Measurements from ENCODE around the gene TIMD4. TPM values are rescaled to one million over a fixed set of nuclear protein-coding genes. Genes with fewer than 3 reads are reported as not detected.

TIMD4 gene
- total and polyA plus RNA-seq, 2 donors (not counting 1 experiment from before 2014, with no cell fraction given) = 0.07 TPM; not detected in 1

DNA sequence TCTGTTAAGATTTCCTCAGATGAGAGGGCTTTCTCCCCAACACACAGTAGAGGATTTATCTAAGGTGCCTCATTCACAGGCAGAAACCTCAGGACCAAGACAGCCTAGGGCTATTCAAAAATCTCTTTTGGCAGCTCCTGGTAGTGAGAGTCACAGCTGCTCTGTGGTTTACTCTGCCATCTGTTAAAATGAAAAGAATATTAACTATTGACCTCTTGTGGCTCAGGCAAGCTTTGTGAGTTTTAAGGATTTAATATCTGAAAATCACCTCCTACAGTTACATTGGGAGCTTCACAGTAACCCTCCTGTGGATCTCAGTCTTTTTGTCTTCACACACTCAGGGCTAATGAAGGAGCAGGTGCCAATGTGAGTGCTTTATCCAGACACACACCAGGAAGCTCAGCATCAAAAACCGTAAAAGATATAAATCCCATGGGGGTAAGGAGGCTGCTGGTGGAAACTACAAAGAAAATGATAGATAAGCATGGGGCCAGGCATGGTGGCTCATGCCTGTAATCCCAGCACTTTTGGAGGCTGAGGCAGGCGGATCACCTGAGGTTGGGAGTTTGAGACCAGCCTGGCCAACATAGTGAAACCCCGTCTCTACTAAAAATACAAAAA lies 83.3 kb downstream of the TIMD4 start:
- Histone ChIP-seq H3K9me3 (ENCODE audit: control extremely low read depth in 1 of 3, control insufficient read depth in 2 of 3, insufficient read depth in 1 of 3, low read length in 2 of 3) (no peaks in the 10 kb centered on the region), H4K20me1 (ENCODE audit: control insufficient read depth, insufficient read depth, low read length, poor library complexity, severe bottlenecking) (no peaks in the 10 kb centered on the region), H3K9ac (ENCODE audit: low read length) (no peak overlapping the region), H3K79me2 (ENCODE audit: control insufficient read depth, insufficient read depth, low read length) (no peaks in the 10 kb centered on the region), H3K27ac (ENCODE audit: low read length in 2 of 2) (no peak overlapping the region), H3K4me1 (ENCODE audit: control insufficient read depth in 2 of 2, insufficient read depth in 2 of 2, low read length in 2 of 2) (peaks cover 3% of the 10 kb centered on the region in 2 donors), H3K4me2 (replicated peaks; ENCODE audit: low read depth, low read length, poor library complexity, severe bottlenecking) (no peak overlapping the region), H3K4me3 (ENCODE audit: control extremely low read depth in 1 of 5, extremely low read depth in 1 of 5, insufficient read depth in 1 of 5, low read depth in 2 of 5, low read length in 4 of 5) (no peak overlapping the region), H3K27me3 (replicated peaks in 1 of 4; ENCODE audit: control extremely low read depth in 1 of 4, control insufficient read depth in 3 of 4, insufficient read depth in 4 of 4, low read length in 3 of 4) (peaks cover 0 to 4% (median 0%) of the 10 kb centered on the region in 4 experiments), H2AFZ (ENCODE audit: insufficient read depth, low read depth, low read length, poor library complexity, severe bottlenecking) (no peak overlapping the region), H3K36me3 (replicated peaks in 1 of 2; ENCODE audit: control extremely low read depth in 1 of 2, control insufficient read depth in 1 of 2, extremely low read depth in 1 of 2, insufficient read depth in 2 of 2, low read length in 1 of 2) (no peaks in the 10 kb centered on the region)
- peaks cover 8% of the 10 kb centered on the region for H3K27me3 Mint-ChIP-seq
- peaks cover 4% of the 10 kb centered on the region for H3K4me1 Mint-ChIP-seq
- ChIA-PET POLR2A (no interaction called here), CTCF (no interaction called here)
- no peaks in the 10 kb centered on the region for H3K9me3 Mint-ChIP-seq (ENCODE audit: insufficient read depth)
- no peak overlapping the region for H3K27ac Mint-ChIP-seq
- intact Hi-C loops (cut with micrococcal nuclease) = no loop called here
- no peak for DNase-seq
- no peak overlapping the region for H3K4me3 Mint-ChIP-seq
- WGBS (ENCODE audit: insufficient coverage) = no CpG with 5 or more reads among the region's 3 CpGs
- no peak for ATAC-seq (ENCODE audit: low read depth)
- no peak for TF ChIP-seq EZH2 (IDR thresholded peaks at IDR 0.05; ENCODE audit: borderline replicate concordance, insufficient read depth, low read depth, low read length, poor library complexity, severe bottlenecking)
- TF ChIP-seq, protein P1, sequence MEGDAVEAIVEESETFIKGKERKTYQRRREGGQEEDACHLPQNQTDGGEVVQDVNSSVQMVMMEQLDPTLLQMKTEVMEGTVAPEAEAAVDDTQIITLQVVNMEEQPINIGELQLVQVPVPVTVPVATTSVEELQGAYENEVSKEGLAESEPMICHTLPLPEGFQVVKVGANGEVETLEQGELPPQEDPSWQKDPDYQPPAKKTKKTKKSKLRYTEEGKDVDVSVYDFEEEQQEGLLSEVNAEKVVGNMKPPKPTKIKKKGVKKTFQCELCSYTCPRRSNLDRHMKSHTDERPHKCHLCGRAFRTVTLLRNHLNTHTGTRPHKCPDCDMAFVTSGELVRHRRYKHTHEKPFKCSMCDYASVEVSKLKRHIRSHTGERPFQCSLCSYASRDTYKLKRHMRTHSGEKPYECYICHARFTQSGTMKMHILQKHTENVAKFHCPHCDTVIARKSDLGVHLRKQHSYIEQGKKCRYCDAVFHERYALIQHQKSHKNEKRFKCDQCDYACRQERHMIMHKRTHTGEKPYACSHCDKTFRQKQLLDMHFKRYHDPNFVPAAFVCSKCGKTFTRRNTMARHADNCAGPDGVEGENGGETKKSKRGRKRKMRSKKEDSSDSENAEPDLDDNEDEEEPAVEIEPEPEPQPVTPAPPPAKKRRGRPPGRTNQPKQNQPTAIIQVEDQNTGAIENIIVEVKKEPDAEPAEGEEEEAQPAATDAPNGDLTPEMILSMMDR (IDR thresholded peaks at IDR 0.05) = no peak

DNA sequence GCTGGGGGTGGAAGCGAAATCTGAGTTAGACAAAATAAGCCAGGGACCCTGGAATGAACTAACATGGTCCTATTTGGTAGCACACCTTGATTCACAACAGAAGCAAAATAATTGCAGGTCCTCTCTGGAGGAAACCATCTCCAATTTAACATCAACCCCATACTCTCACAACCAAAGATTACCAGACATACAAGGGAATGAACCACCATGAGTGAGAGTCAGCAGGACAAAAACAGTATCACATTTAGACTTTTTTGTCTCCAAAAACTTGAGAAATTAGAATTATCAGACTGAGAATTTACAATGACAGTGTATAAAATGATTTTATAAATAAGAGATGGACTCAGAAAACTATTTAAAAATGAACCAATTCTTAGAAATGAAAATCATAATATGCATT lies 91.8 kb downstream of the TIMD4 start:
- H3K4me1 ChIP-seq (ENCODE audit: control insufficient read depth in 2 of 2, insufficient read depth in 2 of 2, low read length in 2 of 2) = no peaks in the 10 kb centered on the region
- no peaks in the 10 kb centered on the region for H3K79me2 ChIP-seq (ENCODE audit: control insufficient read depth, insufficient read depth, low read length)
- no peak for DNase-seq
- intact Hi-C loops (cut with micrococcal nuclease) = no loop called here
- ATAC-seq (ENCODE audit: low read depth) = no peak
- no peak overlapping the region for H3K4me3 Mint-ChIP-seq
- no peaks in the 10 kb centered on the region for H3K36me3 ChIP-seq (replicated peaks in 1 of 2; ENCODE audit: control extremely low read depth in 1 of 2, control insufficient read depth in 1 of 2, extremely low read depth in 1 of 2, insufficient read depth in 2 of 2, low read length in 1 of 2)
- H3K27me3 Mint-ChIP-seq = peaks cover 8% of the 10 kb centered on the region
- H3K4me3 ChIP-seq (ENCODE audit: control extremely low read depth in 1 of 5, extremely low read depth in 1 of 5, insufficient read depth in 1 of 5, low read depth in 2 of 5, low read length in 4 of 5) = no peak overlapping the region
- H3K27ac ChIP-seq (ENCODE audit: low read length in 2 of 2) = no peak overlapping the region
- peaks cover 0 to 12% (median 3%) of the 10 kb centered on the region in 3 donors for H3K9me3 ChIP-seq (ENCODE audit: control extremely low read depth in 1 of 3, control insufficient read depth in 2 of 3, insufficient read depth in 1 of 3, low read length in 2 of 3)
- peaks cover 0 to 4% (median 2%) of the 10 kb centered on the region in 4 experiments for H3K27me3 ChIP-seq (replicated peaks in 1 of 4; ENCODE audit: control extremely low read depth in 1 of 4, control insufficient read depth in 3 of 4, insufficient read depth in 4 of 4, low read length in 3 of 4)
- no peak for TF ChIP-seq EZH2 (IDR thresholded peaks at IDR 0.05; ENCODE audit: borderline replicate concordance, insufficient read depth, low read depth, low read length, poor library complexity, severe bottlenecking)
- TF ChIP-seq, protein P1 (IDR thresholded peaks at IDR 0.05) = no peak
- H3K4me2 ChIP-seq (replicated peaks; ENCODE audit: low read depth, low read length, poor library complexity, severe bottlenecking) = no peak overlapping the region
- H3K9me3 Mint-ChIP-seq (ENCODE audit: insufficient read depth) = peaks cover 13% of the 10 kb centered on the region
- H3K27ac Mint-ChIP-seq = no peak overlapping the region
- H3K9ac ChIP-seq (ENCODE audit: low read length) = no peak overlapping the region
- ChIA-PET CTCF (no interaction called here), POLR2A (no interaction called here)
- no peak overlapping the region for H2AFZ ChIP-seq (ENCODE audit: insufficient read depth, low read depth, low read length, poor library complexity, severe bottlenecking)
- H3K4me1 Mint-ChIP-seq = no peaks in the 10 kb centered on the region
- no peaks in the 10 kb centered on the region for H4K20me1 ChIP-seq (ENCODE audit: control insufficient read depth, insufficient read depth, low read length, poor library complexity, severe bottlenecking)
- 82% methylated on average over 1 of the region's 1 CpG for WGBS (ENCODE audit: insufficient coverage)
